ENCODE data around the gene SFTPD. TPM values are rescaled to one million over a fixed set of nuclear protein-coding genes. Genes with fewer than 3 reads are reported as not detected.

Gene SFTPD
- total and polyA plus RNA-seq, 8 donors: 6.5 to 878 (median 8.9) TPM

- H3K4me3 ChIP-seq: no peak overlapping the region
- H3K36me3 ChIP-seq: no peaks in the 10 kb centered on the region
- ATAC-seq: no peak
- DNase-seq: no peak
- intact Hi-C loops (cut with DNase I): no loop called here
- peaks cover 4 to 23% of the 10 kb centered on the region in 2 donors for H3K4me1 ChIP-seq
- TF ChIP-seq CTCF (IDR thresholded peaks at IDR 0.05): no peak
- H3K27me3 ChIP-seq: peaks cover 14 to 67% of the 10 kb centered on the region in 2 donors
- peaks cover 0 to 16% of the 10 kb centered on the region in 2 donors for H3K9me3 ChIP-seq
- H3K27ac ChIP-seq: no peak overlapping the region
Observed at GRCh38 chr10:79985481-79986072, 36.7 kb upstream of the SFTPD start.

- Histone ChIP-seq H3K36me3 (no peaks in the 10 kb centered on the region), H3K9me3 (peaks cover 0 to 9% of the 10 kb centered on the region in 2 donors), H3K4me3 (no peak overlapping the region), H3K27me3 (peaks cover 14 to 73% of the 10 kb centered on the region in 2 donors), H3K27ac (no peak overlapping the region), H3K4me1 (peaks cover 4 to 23% of the 10 kb centered on the region in 2 donors)
- DNase-seq: peak in 2 of 4 donors; percentile 69 to 77
- no peak for TF ChIP-seq CTCF (IDR thresholded peaks at IDR 0.05)
- intact Hi-C loops (cut with DNase I): no loop called here
- peak; percentile 52 for ATAC-seq
Observed at GRCh38 chr10:79984851-79985250, 35.9 kb upstream of the SFTPD start.

- Histone ChIP-seq H3K4me1 (peaks cover 4 to 23% of the 10 kb centered on the region in 2 donors), H3K4me3 (no peak overlapping the region), H3K27me3 (peaks cover 14 to 77% of the 10 kb centered on the region in 2 donors), H3K27ac (no peak overlapping the region), H3K36me3 (no peaks in the 10 kb centered on the region), H3K9me3 (no peaks in the 10 kb centered on the region)
- peak in 1 of 4 donors; percentile 73 for DNase-seq
- no peak for ATAC-seq
- TF ChIP-seq CTCF (IDR thresholded peaks at IDR 0.05): no peak
- intact Hi-C loops (cut with DNase I): no loop called here
Observed at GRCh38 chr10:79983286-79983909, 34.5 kb upstream of the SFTPD start.

- H3K27me3 ChIP-seq: peaks cover 14 to 77% of the 10 kb centered on the region in 2 donors
- no peak for DNase-seq
- peaks cover 4 to 23% of the 10 kb centered on the region in 2 donors for H3K4me1 ChIP-seq
- H3K9me3 ChIP-seq: no peaks in the 10 kb centered on the region
- H3K27ac ChIP-seq: peak overlapping the region; percentile 84
- no peak for ATAC-seq
- H3K36me3 ChIP-seq: no peaks in the 10 kb centered on the region
- intact Hi-C loops (cut with DNase I): no loop called here
- no peak overlapping the region for H3K4me3 ChIP-seq
- TF ChIP-seq CTCF (IDR thresholded peaks at IDR 0.05): no peak
Observed at GRCh38 chr10:79982861-79983260, 34.0 kb upstream of the SFTPD start.

GRCh38 chr10:79982362-79982800 is 33.5 kb upstream of the SFTPD start:
- H3K4me1 ChIP-seq: peaks cover 4 to 23% of the 10 kb centered on the region in 2 donors
- H3K27ac ChIP-seq: peak overlapping the region; percentile 84
- no peak for DNase-seq
- no peaks in the 10 kb centered on the region for H3K36me3 ChIP-seq
- no peak for ATAC-seq
- intact Hi-C loops (cut with DNase I): no loop called here
- no peaks in the 10 kb centered on the region for H3K9me3 ChIP-seq
- peaks cover 14 to 74% of the 10 kb centered on the region in 2 donors for H3K27me3 ChIP-seq
- no peak for TF ChIP-seq CTCF (IDR thresholded peaks at IDR 0.05)
- peak overlapping the region; percentile 48 to 53 for H3K4me3 ChIP-seq

All from left lung (tissue), 10 donors.